ENCODE measurements around the gene ADGRG1. TPM values are rescaled to one million over a fixed set of nuclear protein-coding genes. Genes with fewer than 3 reads are reported as not detected.

ADGRG1 gene
- total RNA-seq, 1 donor from 2014 or later = 41.1 TPM

DNA sequence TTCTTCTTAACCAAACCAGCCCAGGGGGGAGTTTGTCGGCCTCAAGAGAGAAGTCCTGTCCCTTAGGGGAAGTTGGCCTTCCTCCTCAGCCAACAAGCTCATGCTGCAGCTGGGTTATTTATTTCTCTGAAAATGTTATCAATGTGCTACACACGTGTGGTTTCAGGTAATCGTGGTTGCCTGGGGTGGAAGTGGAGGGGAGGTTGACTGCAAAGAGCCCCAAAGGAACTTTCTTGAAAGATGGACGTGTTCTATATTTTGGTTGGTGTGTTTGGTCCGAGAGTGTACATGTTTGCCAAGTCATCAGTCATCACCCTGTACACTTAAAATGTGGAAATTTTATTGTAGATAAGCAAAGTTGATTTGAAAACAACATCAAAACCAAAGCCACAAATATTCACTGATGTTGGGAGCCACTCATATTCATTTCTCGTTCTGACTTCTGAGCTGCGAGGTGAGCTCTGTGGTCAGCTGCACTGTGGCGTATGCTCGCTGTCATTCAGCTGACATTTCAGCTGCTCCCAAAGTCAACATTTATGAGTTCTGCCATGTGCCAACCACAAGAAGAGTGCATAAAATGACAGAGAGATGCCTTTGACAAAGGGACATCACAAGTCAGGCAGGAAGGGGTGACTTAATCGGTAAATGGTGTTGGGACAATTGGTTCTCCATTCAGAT, 26.5 kb upstream of the ADGRG1 start:
- Mint-ChIP-seq H3K36me3 (no peaks in the 10 kb centered on the region), H3K4me1 (ENCODE audit: unreplicated experiment) (peaks cover 4% of the 10 kb centered on the region), H3K9me3 (no peaks in the 10 kb centered on the region), H3K4me3 (no peak overlapping the region), H3K27me3 (peaks cover 3% of the 10 kb centered on the region), H3K27ac (no peak overlapping the region)
- TF ChIP-seq, protein P1, sequence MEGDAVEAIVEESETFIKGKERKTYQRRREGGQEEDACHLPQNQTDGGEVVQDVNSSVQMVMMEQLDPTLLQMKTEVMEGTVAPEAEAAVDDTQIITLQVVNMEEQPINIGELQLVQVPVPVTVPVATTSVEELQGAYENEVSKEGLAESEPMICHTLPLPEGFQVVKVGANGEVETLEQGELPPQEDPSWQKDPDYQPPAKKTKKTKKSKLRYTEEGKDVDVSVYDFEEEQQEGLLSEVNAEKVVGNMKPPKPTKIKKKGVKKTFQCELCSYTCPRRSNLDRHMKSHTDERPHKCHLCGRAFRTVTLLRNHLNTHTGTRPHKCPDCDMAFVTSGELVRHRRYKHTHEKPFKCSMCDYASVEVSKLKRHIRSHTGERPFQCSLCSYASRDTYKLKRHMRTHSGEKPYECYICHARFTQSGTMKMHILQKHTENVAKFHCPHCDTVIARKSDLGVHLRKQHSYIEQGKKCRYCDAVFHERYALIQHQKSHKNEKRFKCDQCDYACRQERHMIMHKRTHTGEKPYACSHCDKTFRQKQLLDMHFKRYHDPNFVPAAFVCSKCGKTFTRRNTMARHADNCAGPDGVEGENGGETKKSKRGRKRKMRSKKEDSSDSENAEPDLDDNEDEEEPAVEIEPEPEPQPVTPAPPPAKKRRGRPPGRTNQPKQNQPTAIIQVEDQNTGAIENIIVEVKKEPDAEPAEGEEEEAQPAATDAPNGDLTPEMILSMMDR (conservative IDR thresholded peaks at IDR 0.05) = no peak
- no peak for DNase-seq (ENCODE audit: extremely low spot score, unreplicated experiment)

DNA sequence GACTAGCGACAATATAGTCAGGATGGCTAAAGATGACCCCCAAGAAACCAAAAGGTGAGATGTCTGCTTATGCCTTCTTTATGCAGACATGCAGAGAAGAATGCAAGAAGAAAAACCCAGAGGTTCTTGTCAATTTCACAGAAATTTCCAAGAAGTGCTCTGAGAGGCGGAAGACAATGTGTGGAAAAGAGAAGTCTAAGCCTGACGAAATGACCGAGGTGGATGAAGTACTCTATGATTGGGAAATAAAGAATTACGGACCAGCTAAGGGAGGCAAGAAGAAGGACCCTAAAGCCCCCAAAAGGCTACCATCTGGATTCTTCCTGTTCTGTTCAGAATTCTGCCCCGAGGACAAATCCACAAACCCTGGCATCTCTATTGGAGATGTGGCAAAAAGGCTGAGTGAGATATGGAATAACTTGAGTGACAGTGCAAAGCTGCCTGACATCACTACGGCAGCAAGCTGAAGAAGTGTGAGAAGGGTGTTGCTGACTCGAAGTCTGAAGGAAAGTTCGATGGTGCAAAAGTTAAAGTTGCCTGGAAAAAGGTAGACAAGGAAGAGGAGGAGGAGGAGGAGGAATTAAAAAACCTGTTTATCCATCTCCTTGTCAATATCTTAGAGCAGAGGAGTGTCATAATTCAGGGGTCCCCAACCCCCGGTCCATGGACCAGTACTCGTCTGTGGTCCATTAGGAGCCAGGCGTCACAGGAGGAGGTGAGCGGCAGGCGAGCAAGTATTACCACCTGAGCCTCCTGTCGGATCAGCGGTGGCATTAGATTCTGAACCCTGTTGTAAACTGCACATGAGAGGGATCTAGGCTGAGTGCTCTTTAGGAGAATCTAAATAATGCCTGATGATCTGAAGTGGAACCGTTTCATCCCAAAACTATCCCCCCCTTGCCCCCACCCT, 25.1 kb upstream of the ADGRG1 start:
- DNase-seq (ENCODE audit: extremely low spot score, unreplicated experiment) = no peak
- H3K9me3 Mint-ChIP-seq = no peaks in the 10 kb centered on the region
- peaks cover 3% of the 10 kb centered on the region for H3K27me3 Mint-ChIP-seq
- no peaks in the 10 kb centered on the region for H3K36me3 Mint-ChIP-seq
- no peak overlapping the region for H3K4me3 Mint-ChIP-seq
- H3K27ac Mint-ChIP-seq = no peak overlapping the region
- peaks cover 4% of the 10 kb centered on the region for H3K4me1 Mint-ChIP-seq (ENCODE audit: unreplicated experiment)
- TF ChIP-seq, protein P1 (conservative IDR thresholded peaks at IDR 0.05) = no peak

DNA sequence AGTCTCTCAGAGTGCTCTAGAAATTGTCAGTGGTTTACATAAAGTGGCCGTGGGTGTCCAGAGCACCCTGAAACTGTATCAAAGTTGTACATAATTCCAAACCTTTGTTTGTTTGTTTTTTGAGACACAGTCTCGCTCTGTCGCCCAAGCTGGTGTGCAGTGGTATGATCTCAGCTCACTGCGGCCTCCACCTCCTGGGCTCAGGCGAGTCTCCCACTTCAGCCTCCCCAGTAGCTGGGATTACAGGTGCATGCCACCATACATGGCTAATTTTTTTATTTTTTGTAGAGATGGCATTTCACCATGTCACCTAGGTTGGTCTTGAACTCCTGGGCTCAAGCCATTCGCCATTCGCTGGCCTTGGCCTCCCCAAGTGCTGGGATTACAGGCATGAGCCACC, 24.3 kb upstream of the ADGRG1 start:
- Mint-ChIP-seq H3K4me1 (ENCODE audit: unreplicated experiment) (peaks cover 4% of the 10 kb centered on the region), H3K4me3 (no peak overlapping the region), H3K36me3 (no peaks in the 10 kb centered on the region), H3K27me3 (peaks cover 3% of the 10 kb centered on the region), H3K27ac (no peak overlapping the region), H3K9me3 (no peaks in the 10 kb centered on the region)
- peak; percentile 37 for DNase-seq (ENCODE audit: extremely low spot score, unreplicated experiment)
- TF ChIP-seq, protein P1 (conservative IDR thresholded peaks at IDR 0.05) = no peak

DNA sequence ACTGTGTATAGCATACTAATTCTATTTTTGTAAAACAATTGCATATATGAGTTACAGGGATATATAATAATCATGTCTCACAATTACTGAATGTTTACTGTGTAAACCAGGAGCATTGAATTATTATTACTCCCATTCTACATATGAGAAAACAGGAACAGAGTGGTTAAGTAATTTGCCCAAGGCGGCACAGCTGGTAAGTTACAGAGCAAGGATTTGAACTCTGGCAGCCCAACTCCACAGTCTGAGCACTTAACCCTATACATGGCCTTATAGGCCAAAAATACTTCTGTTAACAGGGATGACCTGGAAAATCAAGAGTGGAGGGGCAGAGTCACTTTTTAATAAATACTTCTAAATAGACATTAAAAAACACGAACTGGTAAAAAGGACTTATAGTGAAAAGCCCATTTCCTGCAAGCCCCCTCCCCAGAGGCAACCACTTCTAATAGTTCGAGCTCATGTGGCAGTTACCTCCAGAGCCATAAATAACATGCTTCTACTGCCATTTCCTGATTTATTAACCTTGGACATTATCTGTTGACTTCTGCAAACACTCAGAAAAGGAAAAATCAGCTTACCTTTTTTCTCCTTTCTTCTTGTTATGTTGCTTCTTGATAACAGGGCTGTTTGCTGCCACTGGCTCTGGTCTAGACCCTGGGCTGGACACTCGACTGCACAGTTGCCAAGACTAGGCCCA, 22.1 kb upstream of the ADGRG1 start:
- Mint-ChIP-seq H3K9me3 (no peaks in the 10 kb centered on the region), H3K4me3 (no peak overlapping the region), H3K27ac (peak overlapping the region; percentile 62), H3K36me3 (no peaks in the 10 kb centered on the region), H3K27me3 (peaks cover 3% of the 10 kb centered on the region), H3K4me1 (ENCODE audit: unreplicated experiment) (peaks cover 4% of the 10 kb centered on the region)
- TF ChIP-seq, protein P1 (conservative IDR thresholded peaks at IDR 0.05) = no peak
- DNase-seq (ENCODE audit: extremely low spot score, unreplicated experiment) = no peak

DNA sequence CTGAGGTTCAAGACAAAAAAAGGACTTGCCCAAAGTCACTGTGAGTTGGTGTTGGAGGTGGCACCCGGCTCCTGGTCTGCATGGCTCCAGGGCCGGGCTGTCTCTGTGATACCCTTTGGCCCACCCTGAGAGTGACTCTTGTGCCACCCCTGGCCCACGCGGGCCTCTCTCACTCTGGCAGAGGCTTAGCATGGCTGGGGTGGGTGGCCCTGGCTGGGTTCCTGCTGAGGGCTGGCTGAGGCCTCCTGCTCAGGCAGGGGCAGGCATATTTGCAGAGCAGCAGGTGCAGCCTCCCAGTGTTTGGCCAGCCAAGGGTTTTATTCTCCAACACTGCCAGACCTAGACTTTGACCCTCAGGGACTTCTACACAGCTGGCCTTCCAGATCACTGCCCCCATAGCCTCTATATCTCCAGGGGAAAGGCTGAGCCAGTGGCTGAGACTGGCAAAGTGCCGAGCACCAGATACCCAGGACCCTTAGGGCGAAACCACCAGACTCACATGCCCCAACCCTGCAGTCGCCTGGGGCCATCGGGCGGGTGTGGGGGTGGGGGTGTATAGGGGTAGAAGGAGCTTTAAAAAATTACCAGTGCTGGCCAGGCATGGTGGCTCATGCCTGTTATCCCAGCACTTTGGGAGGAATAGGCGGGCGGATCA, 21.5 kb upstream of the ADGRG1 start:
- DNase-seq (ENCODE audit: extremely low spot score, unreplicated experiment) = peak; percentile 57
- H3K27ac Mint-ChIP-seq = peak overlapping the region; percentile 62
- no peaks in the 10 kb centered on the region for H3K36me3 Mint-ChIP-seq
- H3K27me3 Mint-ChIP-seq = peaks cover 3% of the 10 kb centered on the region
- no peaks in the 10 kb centered on the region for H3K9me3 Mint-ChIP-seq
- H3K4me1 Mint-ChIP-seq (ENCODE audit: unreplicated experiment) = peaks cover 4% of the 10 kb centered on the region
- H3K4me3 Mint-ChIP-seq = no peak overlapping the region
- TF ChIP-seq, protein P1 (conservative IDR thresholded peaks at IDR 0.05) = no peak
